HFFc6 (cell line): ENCODE results near the gene ARHGAP22. TPM values are rescaled to one million over a fixed set of nuclear protein-coding genes. Genes with fewer than 3 reads are reported as not detected.
A peak's percentile ranks its signal among the peaks of the same experiment; 100 is the strongest.

Experiments used
- DNase-seq: peaks from one replicate; pipeline ENCODE4 v3.0.0-alpha.2; 2018
- H3K27ac Mint-ChIP-seq: 2 replicates; pipeline ENCODE4 v1.8.0; 2020; ENCODE audit warnings: mild to moderate bottlenecking, mixed read lengths
- H3K27me3 Mint-ChIP-seq: 2 replicates; pipeline ENCODE4 v1.8.0; 2021; ENCODE audit warnings: mild to moderate bottlenecking, moderate library complexity, mixed read lengths; ENCODE audit not compliant: insufficient read depth
- H3K36me3 Mint-ChIP-seq: 2 replicates; pipeline ENCODE4 v1.8.0; 2021; ENCODE audit warnings: low read depth, mixed read lengths
- H3K4me1 Mint-ChIP-seq: 2 replicates; pipeline ENCODE4 v1.8.0; 2020; ENCODE audit warnings: low read depth, mixed read lengths
- H3K4me3 Mint-ChIP-seq: 2 replicates; pipeline ENCODE4 v1.8.0; 2020; ENCODE audit warnings: mild to moderate bottlenecking, moderate library complexity, mixed read lengths
- H3K9me3 Mint-ChIP-seq: 2 replicates; pipeline ENCODE4 v1.8.0; 2020; ENCODE audit warnings: mild to moderate bottlenecking, mixed read lengths
- CTCF ChIP-seq: fragments of 200-600 bp; sonication (generic); IDR thresholded peaks from 2 replicates; pipeline ENCODE4 v1.5.0; 2021; ENCODE audit warnings: antibody characterized with exemption, mild to moderate bottlenecking
- total RNA-seq, 6 experiments: library from RNA; stranded (reverse); fragmentation: NEBNext Ultra II Directional; extraction: Animal tissue kit (Norgen Biotek cat#: 25700); gene quantifications; 2 replicates in 1 of 6; 3 replicates in 5 of 6; pipeline ENCODE4 v1.2.3, GENCODE V29; 2021

ARHGAP22 gene
- total RNA-seq, 6 experiments from 2014 or later: 74.3 to 117 (median 95.7) TPM

GRCh38 chr10:48470893-48471805 is 133.7 kb downstream of the ARHGAP22 start:
- H3K36me3 Mint-ChIP-seq: peaks cover 31% of the 10 kb centered on the region
- peak; percentile 62 for DNase-seq
- peak overlapping the region; percentile 63 for H3K27ac Mint-ChIP-seq
- no peaks in the 10 kb centered on the region for H3K9me3 Mint-ChIP-seq
- H3K4me1 Mint-ChIP-seq: peaks cover 41% of the 10 kb centered on the region
- H3K4me3 Mint-ChIP-seq: peak overlapping the region; percentile 32
- peaks cover 2% of the 10 kb centered on the region; the same call in 1 of the 2 replicates for H3K27me3 Mint-ChIP-seq
- TF ChIP-seq CTCF: peak; percentile 55

- no peak overlapping the region for H3K4me3 Mint-ChIP-seq
- DNase-seq: no peak
- peak overlapping the region; percentile 56; the same call in 1 of the 2 replicates for H3K27ac Mint-ChIP-seq
- TF ChIP-seq CTCF: no peak
- H3K4me1 Mint-ChIP-seq: peaks cover 32% of the 10 kb centered on the region
- peaks cover 23% of the 10 kb centered on the region for H3K36me3 Mint-ChIP-seq
- no peaks in the 10 kb centered on the region for H3K9me3 Mint-ChIP-seq
- H3K27me3 Mint-ChIP-seq: peaks cover 5% of the 10 kb centered on the region
Measured at GRCh38 chr10:48470115-48470892, 134.6 kb downstream of the ARHGAP22 start.

GRCh38 chr10:48469516-48470020 is 135.3 kb downstream of the ARHGAP22 start:
- Mint-ChIP-seq H3K27me3 (peaks cover 9% of the 10 kb centered on the region), H3K27ac (peak overlapping the region; percentile 56; the same call in 1 of the 2 replicates), H3K9me3 (no peaks in the 10 kb centered on the region), H3K4me3 (no peak overlapping the region), H3K4me1 (peaks cover 26% of the 10 kb centered on the region), H3K36me3 (peaks cover 17% of the 10 kb centered on the region)
- no peak for TF ChIP-seq CTCF
- DNase-seq: no peak

- peaks cover 31% of the 10 kb centered on the region for H3K4me1 Mint-ChIP-seq
- peak overlapping the region; percentile 43; the same call in 1 of the 2 replicates for H3K27ac Mint-ChIP-seq
- DNase-seq: no peak
Measured at GRCh38 chr10:48468866-48469511, 135.9 kb downstream of the ARHGAP22 start.

More at GRCh38 chr10:48468866-48469511, 135.9 kb downstream of the ARHGAP22 start:
- no peaks in the 10 kb centered on the region for H3K9me3 Mint-ChIP-seq
- H3K27me3 Mint-ChIP-seq: peaks cover 11% of the 10 kb centered on the region
- no peak for TF ChIP-seq CTCF
- peaks cover 17% of the 10 kb centered on the region for H3K36me3 Mint-ChIP-seq
- H3K4me3 Mint-ChIP-seq: no peak overlapping the region
